Neutrophil (primary cell): ENCODE results near the gene EMP2.

Source experiments
- H3K27ac ChIP-seq: fragments of 200-600 bp; sonication (generic); 2 replicates; pipeline ENCODE4 v1.5.1; 2016; ENCODE audit warnings: mild to moderate bottlenecking, moderate library complexity
- H3K27me3 ChIP-seq: fragments of 200-600 bp; sonication (generic); 2 replicates; pipeline ENCODE4 v1.6.0; 2016; ENCODE audit warnings: mild to moderate bottlenecking
- H3K36me3 ChIP-seq: fragments of 200-600 bp; sonication (generic); 2 replicates; pipeline ENCODE4 v1.5.1; 2017
- H3K4me1 ChIP-seq, 2 experiments: fragments of 200-600 bp in 1 of 2; sonication (generic) in 1 of 2; 1 replicate in 1 of 2; 2 replicates in 1 of 2; pipeline versions ENCODE4 v1.5.1 to v1.6.1; 2013 to 2016; ENCODE audit warnings: low read depth in 1 of 2, low read length in 1 of 2, mild to moderate bottlenecking in 1 of 2, moderate library complexity in 1 of 2; ENCODE audit not compliant: control insufficient read depth in 1 of 2, insufficient read depth in 1 of 2
- H3K4me3 ChIP-seq, 2 experiments: fragments of 200-600 bp in 1 of 2; sonication (generic) in 1 of 2; 1 replicate in 1 of 2; 2 replicates in 1 of 2; pipeline ENCODE4 v1.5.1; 2013 to 2016; ENCODE audit warnings: low read depth in 1 of 2, low read length in 1 of 2, mild to moderate bottlenecking in 1 of 2, moderate library complexity in 1 of 2
- H3K9me3 ChIP-seq: fragments of 200-600 bp; sonication (generic); 2 replicates; pipeline ENCODE4 v1.5.1; 2016
- TF ChIP-seq, protein P1 (sequence below): fragments of 200-600 bp; sonication (generic); IDR thresholded peaks from 2 replicates; pipeline ENCODE4 v1.5.1; 2016; ENCODE audit warnings: antibody characterized with exemption

The EMP2 gene

DNA sequence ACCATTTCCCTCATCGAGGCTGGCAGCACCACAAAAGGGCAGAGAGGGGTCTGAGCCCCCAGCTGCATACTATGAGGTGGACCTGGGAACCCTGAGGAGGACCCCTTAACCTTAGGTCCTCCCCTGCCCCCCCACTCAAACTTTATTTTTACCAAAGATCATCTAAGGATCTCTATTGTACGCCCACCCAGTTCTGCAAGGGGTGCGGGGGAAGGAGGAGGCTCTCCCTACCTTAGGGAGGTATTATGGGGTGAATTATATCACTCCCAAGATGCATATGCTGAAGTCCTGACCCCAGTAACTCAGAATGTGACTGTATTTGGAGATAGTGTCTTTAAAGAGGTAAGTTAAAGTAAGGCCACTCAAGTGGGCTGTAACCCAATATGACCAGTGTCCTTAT, 26.8 kb upstream of the EMP2 start:
- H3K4me1 ChIP-seq: no peaks in the 10 kb centered on the region
- H3K36me3 ChIP-seq: no peaks in the 10 kb centered on the region
- no peak overlapping the region for H3K27ac ChIP-seq
- no peak overlapping the region for H3K4me3 ChIP-seq
- no peaks in the 10 kb centered on the region for H3K9me3 ChIP-seq
- no peaks in the 10 kb centered on the region for H3K27me3 ChIP-seq
- TF ChIP-seq, protein P1, sequence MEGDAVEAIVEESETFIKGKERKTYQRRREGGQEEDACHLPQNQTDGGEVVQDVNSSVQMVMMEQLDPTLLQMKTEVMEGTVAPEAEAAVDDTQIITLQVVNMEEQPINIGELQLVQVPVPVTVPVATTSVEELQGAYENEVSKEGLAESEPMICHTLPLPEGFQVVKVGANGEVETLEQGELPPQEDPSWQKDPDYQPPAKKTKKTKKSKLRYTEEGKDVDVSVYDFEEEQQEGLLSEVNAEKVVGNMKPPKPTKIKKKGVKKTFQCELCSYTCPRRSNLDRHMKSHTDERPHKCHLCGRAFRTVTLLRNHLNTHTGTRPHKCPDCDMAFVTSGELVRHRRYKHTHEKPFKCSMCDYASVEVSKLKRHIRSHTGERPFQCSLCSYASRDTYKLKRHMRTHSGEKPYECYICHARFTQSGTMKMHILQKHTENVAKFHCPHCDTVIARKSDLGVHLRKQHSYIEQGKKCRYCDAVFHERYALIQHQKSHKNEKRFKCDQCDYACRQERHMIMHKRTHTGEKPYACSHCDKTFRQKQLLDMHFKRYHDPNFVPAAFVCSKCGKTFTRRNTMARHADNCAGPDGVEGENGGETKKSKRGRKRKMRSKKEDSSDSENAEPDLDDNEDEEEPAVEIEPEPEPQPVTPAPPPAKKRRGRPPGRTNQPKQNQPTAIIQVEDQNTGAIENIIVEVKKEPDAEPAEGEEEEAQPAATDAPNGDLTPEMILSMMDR: no peak

DNA sequence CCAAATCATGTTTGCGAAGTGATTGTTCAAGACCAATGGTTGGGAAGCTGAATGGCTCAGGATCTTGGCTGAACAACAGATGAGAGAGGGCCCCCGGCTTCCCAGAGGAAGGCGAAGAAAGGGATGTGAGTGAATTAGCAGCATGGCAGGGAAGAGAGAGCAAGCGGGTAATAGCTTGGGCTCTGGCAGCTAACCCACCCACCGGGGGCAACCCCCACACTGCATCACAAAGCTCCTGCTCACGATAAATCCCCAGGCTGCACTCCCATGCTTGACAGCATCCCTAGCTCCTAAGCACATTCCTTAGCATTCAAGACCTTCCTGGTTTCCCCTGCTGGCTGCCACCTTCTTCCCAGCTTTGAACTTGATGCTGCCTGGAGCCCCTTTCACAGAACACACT, 26.2 kb upstream of the EMP2 start:
- H3K27ac ChIP-seq: no peak overlapping the region
- TF ChIP-seq, protein P1: no peak

GRCh38 chr16:10605636-10606035, 25.2 kb upstream of the EMP2 start:
- no peaks in the 10 kb centered on the region for H3K36me3 ChIP-seq
- no peaks in the 10 kb centered on the region for H3K27me3 ChIP-seq
- no peak overlapping the region for H3K4me3 ChIP-seq
- no peaks in the 10 kb centered on the region for H3K9me3 ChIP-seq
- TF ChIP-seq, protein P1: no peak
- H3K27ac ChIP-seq: no peak overlapping the region
- H3K4me1 ChIP-seq: no peaks in the 10 kb centered on the region

More for the DNA sequence above, 26.2 kb upstream of the EMP2 start:
- Histone ChIP-seq H3K4me3 (no peak overlapping the region), H3K4me1 (no peaks in the 10 kb centered on the region), H3K27me3 (no peaks in the 10 kb centered on the region), H3K36me3 (no peaks in the 10 kb centered on the region), H3K9me3 (no peaks in the 10 kb centered on the region)

DNA sequence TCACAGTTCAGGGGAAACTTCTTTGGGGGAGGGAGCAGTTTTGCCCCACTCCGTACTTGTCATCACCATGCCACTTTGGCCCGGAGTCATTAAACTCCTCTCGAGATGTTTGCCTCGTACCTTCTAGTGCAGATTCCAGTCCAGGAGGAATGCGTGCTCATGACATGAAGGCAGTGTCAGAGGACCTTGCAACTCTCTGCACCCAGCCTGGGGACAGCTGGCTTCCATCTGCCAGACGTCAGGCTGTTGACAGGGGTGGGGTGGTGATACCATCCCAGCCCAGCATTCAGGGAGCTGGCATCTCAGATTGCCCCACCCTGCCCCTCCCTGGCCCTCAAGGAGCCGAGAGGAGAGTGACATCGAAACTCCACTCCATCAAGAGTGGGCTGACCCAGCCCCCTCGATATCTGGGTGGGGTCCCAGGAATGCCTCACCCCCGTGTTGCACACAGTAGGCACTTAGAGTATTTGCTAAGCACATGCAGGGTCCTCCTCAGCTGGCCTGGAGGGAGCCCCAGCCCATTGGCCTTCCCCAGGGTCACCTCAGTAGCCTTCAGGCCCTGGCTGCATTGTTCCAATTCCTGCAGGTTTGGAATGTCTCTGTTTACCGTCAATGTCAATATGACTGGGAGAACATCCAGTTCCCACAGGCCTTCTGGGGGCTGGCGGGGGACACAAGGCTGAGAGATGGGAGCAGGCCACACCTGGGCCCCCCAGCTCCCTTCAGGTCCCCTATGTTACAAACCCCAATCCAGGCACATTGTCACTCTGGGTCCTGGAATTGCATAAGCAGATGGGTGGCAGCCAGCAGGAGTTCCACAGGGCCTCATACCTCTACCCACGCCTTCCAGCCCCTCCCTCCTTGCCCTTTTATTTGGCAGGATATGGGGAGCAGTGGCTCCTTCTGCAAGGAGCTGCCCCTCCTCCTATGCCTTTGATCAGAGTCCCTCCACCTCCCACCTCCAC, 21.3 kb upstream of the EMP2 start:
- H3K9me3 ChIP-seq: no peaks in the 10 kb centered on the region
- peaks cover 11% of the 10 kb centered on the region for H3K27me3 ChIP-seq
- no peaks in the 10 kb centered on the region for H3K4me1 ChIP-seq
- TF ChIP-seq, protein P1: no peak
- H3K4me3 ChIP-seq: no peak overlapping the region
- no peaks in the 10 kb centered on the region for H3K36me3 ChIP-seq
- no peak overlapping the region for H3K27ac ChIP-seq

- no peaks in the 10 kb centered on the region for H3K4me1 ChIP-seq
- no peak overlapping the region for H3K27ac ChIP-seq
- no peaks in the 10 kb centered on the region for H3K9me3 ChIP-seq
- TF ChIP-seq, protein P1: no peak
- H3K27me3 ChIP-seq: peaks cover 11% of the 10 kb centered on the region
- no peaks in the 10 kb centered on the region for H3K36me3 ChIP-seq
- no peak overlapping the region for H3K4me3 ChIP-seq
Measured at GRCh38 chr16:10600782-10601443, 20.5 kb upstream of the EMP2 start.
